Activated CD4-positive, alpha-beta memory T cell treated with anti-CD3 and anti-CD28 coated beads, Interleukin-2, amount 10 ng/mL, durations not matched to agents 7 days and 5 days (primary cell): Measurements from ENCODE around the gene OSBPL2. TPM values are rescaled to one million over a fixed set of nuclear protein-coding genes. Genes with fewer than 3 reads are reported as not detected.

ENCODE experiments used
- CTCF ChIA-PET: fragments of 350-600 bp; sonication (Branson Sonifier 250); formaldehyde crosslinking; loops from one replicate; lab custom pipeline; 2021; ENCODE audit warnings: antibody characterized with exemption, inconsistent platforms; lab: Charles Lee
- POLR2A ChIA-PET: fragments of 350-600 bp; sonication (Branson Sonifier 250); formaldehyde crosslinking; loops from one replicate; lab custom pipeline; 2021; ENCODE audit warnings: antibody characterized with exemption; lab: Charles Lee
- DNase-seq: peaks from one replicate; pipeline ENCODE4 v3.0.0-alpha.2; 2020
- H3K27ac Mint-ChIP-seq: one replicate; pipeline ENCODE4 v1.8.0; 2021; ENCODE audit warnings: mild to moderate bottlenecking, mixed read lengths
- H3K27me3 Mint-ChIP-seq: one replicate; pipeline ENCODE4 v1.8.0; 2021; ENCODE audit warnings: mixed read lengths
- H3K36me3 Mint-ChIP-seq: one replicate; pipeline ENCODE4 v1.8.0; 2021; ENCODE audit warnings: low read depth, mixed read lengths
- H3K4me1 Mint-ChIP-seq: one replicate; pipeline ENCODE4 v1.8.0; 2021; ENCODE audit warnings: mixed read lengths
- H3K4me3 Mint-ChIP-seq: one replicate; pipeline ENCODE4 v1.8.0; 2021; ENCODE audit warnings: mild to moderate bottlenecking, mixed read lengths
- H3K9me3 Mint-ChIP-seq: one replicate; pipeline ENCODE4 v1.8.0; 2021; ENCODE audit warnings: mixed read lengths
- total RNA-seq, 2 experiments: library from RNA; stranded (reverse); gene quantifications; one replicate each; pipeline ENCODE4 v1.2.3, GENCODE V29; 2021

OSBPL2 gene
- total RNA-seq, 2 experiments from 2014 or later = 40.3 to 40.6 TPM

DNA sequence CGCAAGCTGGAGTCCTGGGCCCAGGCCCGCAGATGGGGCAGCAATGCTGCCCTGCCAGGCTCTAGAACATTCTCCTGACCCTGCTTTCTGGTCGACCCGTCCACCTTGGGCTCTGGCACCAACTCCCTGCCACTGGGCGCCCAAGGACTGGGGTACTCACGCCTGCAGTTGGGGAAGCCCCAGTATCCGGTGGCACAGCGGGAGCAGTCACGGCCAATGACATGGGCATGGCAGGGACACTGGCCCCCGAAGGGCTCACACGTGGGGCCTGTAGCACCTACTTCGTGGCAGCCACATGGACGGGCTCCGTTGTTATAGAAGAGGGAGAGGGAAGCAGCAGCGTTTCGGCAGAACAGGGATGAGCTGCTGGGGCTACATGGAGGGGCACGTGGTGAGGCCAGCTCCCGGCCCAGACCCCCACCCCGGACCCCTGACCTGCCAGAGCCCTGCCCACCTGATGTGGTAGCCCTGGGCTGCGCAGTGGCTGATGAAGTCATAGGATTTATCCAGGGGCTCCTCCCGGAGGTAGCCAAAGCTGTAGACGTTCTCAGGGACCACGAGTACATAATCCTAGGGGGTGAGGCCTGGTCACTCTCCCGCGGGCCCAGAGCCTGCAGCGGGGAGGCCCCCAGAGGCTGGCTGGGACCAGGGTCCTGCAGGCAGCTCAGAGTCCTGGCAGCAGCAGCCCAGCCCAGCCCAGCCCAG, 90.5 kb downstream of the OSBPL2 start:
- H3K4me3 Mint-ChIP-seq = no peak overlapping the region
- no peaks in the 10 kb centered on the region for H3K36me3 Mint-ChIP-seq
- H3K27ac Mint-ChIP-seq = no peak overlapping the region
- ChIA-PET CTCF (no interaction called here), POLR2A (no interaction called here)
- H3K4me1 Mint-ChIP-seq = no peaks in the 10 kb centered on the region
- DNase-seq = no peak
- H3K9me3 Mint-ChIP-seq = no peaks in the 10 kb centered on the region
- no peaks in the 10 kb centered on the region for H3K27me3 Mint-ChIP-seq

DNA sequence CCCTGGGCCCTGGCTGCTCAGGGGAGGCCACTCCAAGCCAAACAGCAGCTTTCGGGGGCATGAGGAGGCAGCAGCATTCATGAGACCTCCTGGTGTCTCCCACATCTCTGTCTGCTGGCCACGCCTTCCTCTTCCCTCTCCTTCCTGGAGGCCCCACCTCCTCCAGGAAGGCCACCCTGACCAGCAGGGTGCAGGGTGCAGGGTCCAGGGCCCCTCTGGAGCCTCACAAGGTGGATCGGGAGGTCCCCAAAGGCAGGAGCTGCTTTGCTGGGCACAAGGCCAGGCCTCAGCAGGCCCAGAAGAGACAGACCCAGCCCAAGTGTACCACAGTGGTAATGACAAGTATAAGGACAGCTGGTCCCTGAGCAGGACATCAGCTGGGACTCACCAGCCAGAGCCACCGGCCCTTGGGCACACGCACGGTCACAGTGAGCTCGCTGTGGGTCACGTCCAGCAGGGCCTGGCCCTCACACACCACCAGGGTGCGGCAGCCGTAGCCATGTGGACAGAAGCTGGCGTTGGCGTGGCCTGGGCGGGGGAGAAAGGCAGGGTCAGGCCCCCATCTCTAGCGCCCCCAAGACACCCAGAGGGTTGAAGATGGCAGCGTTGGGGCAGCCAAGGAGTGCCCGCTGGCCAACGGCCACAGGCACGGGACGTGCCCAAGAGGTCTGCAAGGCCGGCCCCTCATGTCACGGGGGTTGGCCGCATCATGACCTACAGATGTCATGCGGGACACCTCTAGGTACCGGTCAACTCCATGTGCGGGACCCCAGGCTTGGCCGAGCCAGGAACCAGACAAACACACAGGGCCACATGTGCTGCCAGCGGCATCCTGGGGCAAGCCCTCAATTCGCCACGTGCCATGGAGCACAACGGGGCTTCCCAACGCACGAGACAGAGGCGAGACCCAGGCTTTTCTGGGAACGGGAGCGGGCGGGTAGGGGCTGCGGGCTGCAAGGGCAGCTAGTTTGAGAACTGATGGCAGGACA, 91.4 kb downstream of the OSBPL2 start:
- no peak overlapping the region for H3K27ac Mint-ChIP-seq
- H3K4me1 Mint-ChIP-seq = no peaks in the 10 kb centered on the region
- DNase-seq = no peak
- ChIA-PET POLR2A (no interaction called here), CTCF (no interaction called here)
- H3K4me3 Mint-ChIP-seq = no peak overlapping the region
- no peaks in the 10 kb centered on the region for H3K36me3 Mint-ChIP-seq
- H3K27me3 Mint-ChIP-seq = no peaks in the 10 kb centered on the region
- H3K9me3 Mint-ChIP-seq = no peaks in the 10 kb centered on the region

DNA sequence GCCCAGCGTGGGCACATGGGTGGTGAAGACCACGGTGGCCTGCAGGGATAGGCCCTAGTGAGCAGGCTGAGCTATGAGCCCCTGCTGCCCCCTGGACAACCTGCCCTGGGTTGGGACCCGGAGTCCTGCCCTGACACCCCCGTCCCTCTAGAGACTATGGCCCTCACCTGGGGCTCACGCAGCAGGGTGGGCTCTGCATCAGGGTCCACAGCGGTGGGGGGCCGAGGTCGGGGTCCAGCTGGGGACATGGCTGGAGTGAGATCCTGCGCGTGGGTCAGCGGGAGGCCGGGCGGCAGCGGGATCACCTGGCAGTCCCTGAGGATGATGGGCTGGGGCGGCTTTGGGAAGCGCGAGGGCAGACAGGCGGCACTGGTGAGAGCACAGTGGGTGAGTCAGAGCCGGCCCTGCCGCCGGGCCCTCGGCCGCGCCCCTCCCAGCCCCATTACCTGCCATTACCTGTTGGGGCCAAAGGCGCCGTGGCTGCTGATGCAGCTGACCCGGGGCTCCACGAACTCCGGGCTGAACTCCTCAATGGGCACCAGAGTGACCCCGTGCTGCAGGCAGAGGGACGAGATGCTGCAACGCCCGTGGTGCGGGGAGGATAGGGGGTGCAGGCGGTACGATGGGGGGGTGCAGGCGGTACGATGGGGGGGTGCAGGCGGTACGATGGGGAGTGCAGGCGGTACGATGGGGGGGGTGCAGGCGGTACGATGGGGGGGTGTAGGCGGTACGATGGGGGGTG, 92.4 kb downstream of the OSBPL2 start:
- H3K27ac Mint-ChIP-seq = no peak overlapping the region
- ChIA-PET POLR2A (no interaction called here), CTCF (no interaction called here)
- H3K4me3 Mint-ChIP-seq = no peak overlapping the region
- no peaks in the 10 kb centered on the region for H3K4me1 Mint-ChIP-seq
- no peaks in the 10 kb centered on the region for H3K36me3 Mint-ChIP-seq
- no peaks in the 10 kb centered on the region for H3K9me3 Mint-ChIP-seq
- H3K27me3 Mint-ChIP-seq = no peaks in the 10 kb centered on the region
- no peak for DNase-seq

DNA sequence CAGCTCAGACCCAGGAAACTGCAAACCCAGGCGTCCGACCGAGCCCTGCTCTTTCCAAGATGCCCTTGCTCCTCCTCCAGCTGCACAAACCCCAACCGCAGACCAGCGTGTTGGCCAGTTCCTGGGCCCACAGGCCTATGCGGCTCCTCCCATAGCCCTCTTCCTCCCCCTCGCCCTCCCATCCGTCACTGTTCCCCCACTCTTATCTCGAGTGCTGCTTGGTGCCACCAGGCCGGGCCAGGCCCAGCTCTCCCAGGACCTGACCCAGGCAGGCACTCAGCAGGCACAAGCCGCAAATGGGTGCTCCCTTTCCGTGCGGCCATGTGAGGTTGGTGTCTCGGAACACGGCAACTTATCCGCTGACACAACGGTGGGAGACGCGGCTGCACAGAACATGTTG, 93.0 kb downstream of the OSBPL2 start:
- H3K4me1 Mint-ChIP-seq = no peaks in the 10 kb centered on the region
- H3K36me3 Mint-ChIP-seq = no peaks in the 10 kb centered on the region
- no peaks in the 10 kb centered on the region for H3K9me3 Mint-ChIP-seq
- H3K4me3 Mint-ChIP-seq = no peak overlapping the region
- ChIA-PET POLR2A (no interaction called here), CTCF (no interaction called here)
- no peaks in the 10 kb centered on the region for H3K27me3 Mint-ChIP-seq
- H3K27ac Mint-ChIP-seq = no peak overlapping the region
- DNase-seq = no peak

DNA sequence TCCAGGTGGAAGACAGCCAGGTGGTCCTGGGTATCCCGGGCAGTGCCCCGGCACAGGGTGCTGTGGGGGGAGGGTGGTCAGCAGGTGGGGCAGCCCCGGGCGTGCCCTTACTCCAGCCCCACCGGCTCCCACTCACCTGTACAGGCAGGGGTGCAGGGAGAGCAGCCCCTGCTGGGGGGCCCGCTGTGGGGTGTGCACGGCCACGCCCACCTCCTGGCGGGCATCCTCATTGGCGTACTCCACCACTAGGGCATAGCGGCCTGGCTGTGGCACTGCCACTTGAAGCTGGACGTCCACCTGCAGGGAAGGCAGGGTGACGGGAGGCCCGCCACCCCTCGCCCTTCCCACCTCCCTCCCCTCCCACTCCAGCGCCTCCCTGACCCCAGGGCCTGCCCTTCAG, 94.1 kb downstream of the OSBPL2 start:
- Mint-ChIP-seq H3K27ac (no peak overlapping the region), H3K4me1 (no peaks in the 10 kb centered on the region), H3K36me3 (no peaks in the 10 kb centered on the region), H3K27me3 (no peaks in the 10 kb centered on the region), H3K4me3 (no peak overlapping the region), H3K9me3 (no peaks in the 10 kb centered on the region)
- CTCF ChIA-PET = no interaction called here
- POLR2A ChIA-PET = no interaction called here
- DNase-seq = no peak

DNA sequence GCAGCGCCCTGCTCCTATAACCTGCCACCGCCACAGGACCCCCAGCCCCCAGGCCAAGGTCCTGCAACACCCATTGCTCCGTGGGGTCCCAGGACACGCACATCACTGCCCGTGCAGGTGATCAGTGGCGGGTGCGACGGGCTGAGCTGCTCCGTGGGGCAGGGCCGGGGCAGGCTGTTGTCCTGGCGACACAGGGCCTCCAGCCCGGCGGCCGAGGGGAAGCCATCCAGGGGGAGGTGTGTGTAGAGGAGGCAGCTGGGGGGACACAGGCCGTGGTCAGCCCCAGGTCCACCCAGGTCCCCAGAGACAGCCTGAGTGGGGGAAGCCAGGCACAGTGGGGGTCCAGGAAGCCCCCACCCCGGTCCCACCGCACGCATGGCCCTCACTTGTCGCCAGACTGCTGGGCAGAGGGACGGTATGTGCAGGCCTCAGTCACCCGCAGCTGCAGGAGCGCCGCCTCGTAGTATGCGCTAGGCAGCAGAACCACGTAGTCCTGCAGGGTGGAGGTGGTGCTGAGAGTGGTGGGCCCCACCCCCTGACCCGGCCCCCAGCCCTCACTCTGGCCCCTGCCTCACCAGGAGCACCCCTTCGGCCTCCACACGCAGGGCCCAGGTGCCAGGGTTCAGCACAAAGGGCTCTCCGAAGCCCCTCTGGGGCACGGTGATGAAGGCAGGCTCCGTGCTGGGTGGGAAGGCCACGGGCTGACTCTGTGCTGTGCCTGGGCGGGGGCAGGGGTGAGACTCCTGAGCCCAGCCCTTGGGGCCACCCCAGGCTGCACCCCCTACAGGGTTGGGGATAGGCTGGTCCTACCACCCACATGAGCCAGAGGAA, 94.9 kb downstream of the OSBPL2 start:
- ChIA-PET POLR2A (no interaction called here), CTCF (no interaction called here)
- Mint-ChIP-seq H3K27me3 (no peaks in the 10 kb centered on the region), H3K4me3 (no peak overlapping the region), H3K36me3 (no peaks in the 10 kb centered on the region), H3K4me1 (no peaks in the 10 kb centered on the region), H3K27ac (no peak overlapping the region), H3K9me3 (no peaks in the 10 kb centered on the region)
- no peak for DNase-seq

DNA sequence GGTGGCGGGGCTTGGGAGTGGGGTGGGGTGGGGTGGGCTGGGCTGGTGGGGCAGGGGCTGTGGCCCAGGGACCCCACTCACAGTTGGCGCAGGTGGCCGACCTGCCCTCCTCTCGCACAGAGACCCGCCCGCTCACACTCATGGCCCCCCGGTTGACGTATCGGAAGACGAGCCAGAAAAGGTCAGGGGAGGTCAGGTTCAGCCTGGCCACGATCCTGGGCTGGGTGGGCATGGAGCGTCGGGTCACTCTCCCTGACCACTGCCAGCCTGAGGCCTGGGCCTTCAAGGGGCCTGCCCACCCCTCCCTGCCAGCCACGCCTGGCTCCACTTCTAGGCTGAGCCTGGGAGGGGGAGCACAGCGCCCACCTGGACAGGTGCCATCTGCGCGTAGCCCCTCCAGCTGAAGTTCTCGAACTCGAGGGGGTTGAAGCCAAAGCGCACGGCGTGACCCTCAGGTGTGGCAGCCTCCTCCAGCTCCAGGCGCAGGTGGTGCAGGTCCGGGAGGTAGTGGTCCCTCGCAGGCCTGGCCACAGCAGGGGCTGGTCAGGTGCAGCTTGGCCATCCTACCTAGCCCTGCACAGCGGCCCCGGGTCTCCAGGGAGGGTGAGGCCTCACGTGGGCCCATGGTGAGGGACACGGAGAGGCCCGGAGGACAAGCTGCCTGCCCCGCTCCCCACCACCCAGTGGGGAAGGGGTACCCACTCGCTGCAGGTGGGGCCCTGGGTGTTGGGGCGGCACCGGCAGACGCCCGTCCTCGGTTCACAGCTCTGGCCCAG, 95.7 kb downstream of the OSBPL2 start:
- H3K4me1 Mint-ChIP-seq = no peaks in the 10 kb centered on the region
- ChIA-PET CTCF (no interaction called here), POLR2A (no interaction called here)
- no peak overlapping the region for H3K27ac Mint-ChIP-seq
- no peaks in the 10 kb centered on the region for H3K36me3 Mint-ChIP-seq
- no peaks in the 10 kb centered on the region for H3K9me3 Mint-ChIP-seq
- no peak overlapping the region for H3K4me3 Mint-ChIP-seq
- no peak for DNase-seq
- H3K27me3 Mint-ChIP-seq = no peaks in the 10 kb centered on the region

DNA sequence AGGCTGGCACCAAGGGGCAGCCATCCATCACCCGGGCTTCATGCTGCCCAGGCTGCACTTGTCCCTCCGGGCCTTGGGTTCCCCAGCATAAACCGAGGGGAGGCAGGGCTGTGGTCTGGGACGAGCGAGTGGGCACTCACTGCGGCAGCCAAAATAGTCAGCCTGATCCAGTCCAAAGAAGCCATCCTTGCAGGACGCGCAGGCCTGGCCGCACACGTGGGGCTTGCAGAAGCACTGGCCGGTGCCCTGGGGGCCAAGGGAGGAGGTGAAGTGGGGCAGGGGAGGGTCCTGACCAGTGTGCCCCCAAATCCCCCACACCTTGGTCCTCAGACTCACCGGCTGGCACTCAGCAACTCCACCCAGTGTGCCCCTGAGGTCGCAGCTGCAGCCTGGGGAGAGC, 96.6 kb downstream of the OSBPL2 start:
- H3K27ac Mint-ChIP-seq = no peak overlapping the region
- peaks cover 5% of the 10 kb centered on the region for H3K27me3 Mint-ChIP-seq
- H3K36me3 Mint-ChIP-seq = no peaks in the 10 kb centered on the region
- H3K9me3 Mint-ChIP-seq = no peaks in the 10 kb centered on the region
- ChIA-PET CTCF (no interaction called here), POLR2A (no interaction called here)
- no peak overlapping the region for H3K4me3 Mint-ChIP-seq
- no peaks in the 10 kb centered on the region for H3K4me1 Mint-ChIP-seq
- no peak for DNase-seq

DNA sequence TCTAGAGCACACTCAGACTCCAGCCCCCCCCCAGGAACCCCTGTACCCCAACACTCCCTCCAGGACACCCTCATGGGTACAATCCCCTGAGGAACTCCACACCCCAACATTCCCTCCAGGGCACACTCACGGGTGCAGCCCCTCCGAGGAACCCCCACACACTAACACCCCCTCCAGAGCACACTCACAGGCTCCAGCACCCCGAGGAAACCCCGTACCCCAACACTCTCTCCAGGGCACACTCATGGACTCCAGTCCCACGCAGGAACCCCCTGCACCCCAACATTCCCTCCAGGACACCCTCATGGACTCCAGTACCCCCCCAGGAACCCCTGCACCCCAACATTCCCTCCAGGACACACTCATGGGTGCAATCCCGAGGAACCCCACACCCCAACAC, 97.2 kb downstream of the OSBPL2 start:
- ChIA-PET POLR2A (no interaction called here), CTCF (no interaction called here)
- Mint-ChIP-seq H3K27me3 (peaks cover 7% of the 10 kb centered on the region), H3K4me1 (no peaks in the 10 kb centered on the region), H3K9me3 (no peaks in the 10 kb centered on the region), H3K36me3 (no peaks in the 10 kb centered on the region), H3K27ac (no peak overlapping the region), H3K4me3 (no peak overlapping the region)
- no peak for DNase-seq

DNA sequence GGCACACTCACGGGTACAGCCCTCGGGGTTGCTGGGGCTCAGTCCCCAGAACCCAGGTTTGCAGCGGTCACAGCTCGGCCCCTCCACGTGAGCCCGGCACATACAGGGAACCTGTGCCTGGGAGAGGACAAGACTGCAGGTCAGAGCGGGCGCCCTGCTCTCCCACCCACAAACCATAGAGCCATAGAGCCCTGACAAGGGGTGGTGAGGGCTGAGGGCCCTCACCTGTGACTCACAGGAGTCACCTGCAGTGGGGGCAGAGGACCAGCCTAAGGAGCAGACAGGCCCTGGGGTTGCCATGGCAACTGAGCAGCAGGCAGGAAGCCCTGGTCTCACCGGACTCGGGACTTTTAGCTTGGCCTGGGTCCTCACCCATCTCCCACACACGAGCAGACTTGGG, 98.0 kb downstream of the OSBPL2 start:
- Mint-ChIP-seq H3K27me3 (peaks cover 7% of the 10 kb centered on the region), H3K4me1 (no peaks in the 10 kb centered on the region), H3K36me3 (no peaks in the 10 kb centered on the region), H3K27ac (no peak overlapping the region), H3K9me3 (no peaks in the 10 kb centered on the region), H3K4me3 (no peak overlapping the region)
- POLR2A ChIA-PET = no interaction called here
- no peak for DNase-seq
- CTCF ChIA-PET = no interaction called here

DNA sequence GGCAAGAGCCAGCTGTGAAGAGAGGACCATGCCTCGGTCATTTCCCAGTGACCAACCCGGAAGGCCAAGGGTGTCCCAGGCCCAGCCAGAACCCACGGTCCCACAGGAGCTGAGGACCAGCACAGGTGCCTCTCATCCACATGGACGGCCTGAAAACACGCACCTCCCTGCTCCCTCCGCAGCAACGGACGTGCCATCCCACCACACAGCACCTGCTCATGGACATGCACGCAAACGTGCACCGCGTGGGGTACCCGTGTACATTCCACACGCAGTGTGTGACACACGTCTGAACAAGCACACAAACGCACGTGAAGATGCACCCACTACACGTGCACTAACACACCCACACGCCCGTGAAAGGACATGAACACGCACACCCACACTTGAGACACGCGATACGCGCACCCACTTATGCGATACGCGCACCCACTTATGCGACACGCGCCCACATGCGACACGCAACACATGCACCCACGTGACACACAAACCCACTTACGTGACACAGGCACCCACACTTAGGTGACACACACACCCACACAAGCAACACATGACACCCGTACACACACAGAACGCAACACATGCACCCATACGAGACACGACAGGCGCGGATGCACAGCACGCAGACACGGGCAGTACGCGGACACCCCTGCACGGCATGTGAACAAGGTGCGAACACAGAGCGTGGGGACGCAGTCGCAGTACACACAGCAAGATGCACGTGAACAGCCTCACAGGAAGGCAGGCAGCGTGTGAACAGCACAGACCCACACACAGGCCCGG, 98.6 kb downstream of the OSBPL2 start:
- no peaks in the 10 kb centered on the region for H3K9me3 Mint-ChIP-seq
- H3K27ac Mint-ChIP-seq = no peak overlapping the region
- CTCF ChIA-PET = no interaction called here
- no peak overlapping the region for H3K4me3 Mint-ChIP-seq
- no peaks in the 10 kb centered on the region for H3K36me3 Mint-ChIP-seq
- H3K4me1 Mint-ChIP-seq = no peaks in the 10 kb centered on the region
- peaks cover 7% of the 10 kb centered on the region for H3K27me3 Mint-ChIP-seq
- POLR2A ChIA-PET = no interaction called here
- DNase-seq = no peak
